ENCODE results near the gene HCN2.

The HCN2 gene

GRCh38 chr19:651114-651818 is 61.6 kb downstream of the HCN2 start:
- Histone ChIP-seq H3K36me3 (ENCODE audit: insufficient read depth, low read length) (peaks cover 86% of the 10 kb centered on the region), H4K20me1 (ENCODE audit: insufficient read depth, low read length) (no peaks in the 10 kb centered on the region), H3K4me1 (ENCODE audit: insufficient read depth, low read length, severe bottlenecking) (no peaks in the 10 kb centered on the region), H3K9ac (ENCODE audit: low read length) (no peak overlapping the region), H3K9me2 (ENCODE audit: low read depth, low read length) (no peaks in the 10 kb centered on the region), H3F3A (ENCODE audit: insufficient read depth, low read length) (no peaks in the 10 kb centered on the region), H3K27me3 (ENCODE audit: insufficient read depth, low read length) (no peaks in the 10 kb centered on the region), H2AFZ (ENCODE audit: low read length) (no peak overlapping the region), H3K4me3 (ENCODE audit: low read depth, low read length, poor library complexity, severe bottlenecking) (no peak overlapping the region), H3K79me2 (ENCODE audit: insufficient read depth, low read length) (peaks cover 29% of the 10 kb centered on the region), H3K9me3 (ENCODE audit: low read length) (no peaks in the 10 kb centered on the region), H3K27ac (ENCODE audit: low read depth, low read length, poor library complexity, severe bottlenecking) (no peak overlapping the region), H3K4me2 (ENCODE audit: low read length) (no peak overlapping the region)
- TF ChIP-seq CTCF (IDR thresholded peaks at IDR 0.05; ENCODE audit: low read length) (no peak), EZH2 (IDR thresholded peaks at IDR 0.05; ENCODE audit: borderline replicate concordance, low read length) (no peak)

- no peaks in the 10 kb centered on the region for H3F3A ChIP-seq (ENCODE audit: insufficient read depth, low read length)
- TF ChIP-seq CTCF (IDR thresholded peaks at IDR 0.05; ENCODE audit: low read length) (no peak), EZH2 (IDR thresholded peaks at IDR 0.05; ENCODE audit: borderline replicate concordance, low read length) (no peak)
- H3K4me3 ChIP-seq (ENCODE audit: low read depth, low read length, poor library complexity, severe bottlenecking) = no peak overlapping the region
- H3K9ac ChIP-seq (ENCODE audit: low read length) = no peak overlapping the region
- no peak overlapping the region for H2AFZ ChIP-seq (ENCODE audit: low read length)
- no peaks in the 10 kb centered on the region for H3K27me3 ChIP-seq (ENCODE audit: insufficient read depth, low read length)
- no peak overlapping the region for H3K4me2 ChIP-seq (ENCODE audit: low read length)
- H3K9me3 ChIP-seq (ENCODE audit: low read length) = no peaks in the 10 kb centered on the region
- peaks cover 37% of the 10 kb centered on the region for H3K79me2 ChIP-seq (ENCODE audit: insufficient read depth, low read length)
- H3K4me1 ChIP-seq (ENCODE audit: insufficient read depth, low read length, severe bottlenecking) = no peaks in the 10 kb centered on the region
- H3K9me2 ChIP-seq (ENCODE audit: low read depth, low read length) = no peaks in the 10 kb centered on the region
- no peak overlapping the region for H3K27ac ChIP-seq (ENCODE audit: low read depth, low read length, poor library complexity, severe bottlenecking)
- H4K20me1 ChIP-seq (ENCODE audit: insufficient read depth, low read length) = no peaks in the 10 kb centered on the region
- H3K36me3 ChIP-seq (ENCODE audit: insufficient read depth, low read length) = peaks cover 85% of the 10 kb centered on the region
Observed at GRCh38 chr19:651991-652390, 62.3 kb downstream of the HCN2 start.

- no peak overlapping the region for H3K4me2 ChIP-seq (ENCODE audit: low read length)
- H3K36me3 ChIP-seq (ENCODE audit: insufficient read depth, low read length) = peaks cover 84% of the 10 kb centered on the region
- no peak overlapping the region for H3K4me3 ChIP-seq (ENCODE audit: low read depth, low read length, poor library complexity, severe bottlenecking)
- no peaks in the 10 kb centered on the region for H3F3A ChIP-seq (ENCODE audit: insufficient read depth, low read length)
- peaks cover 4% of the 10 kb centered on the region for H3K4me1 ChIP-seq (ENCODE audit: insufficient read depth, low read length, severe bottlenecking)
- H3K27me3 ChIP-seq (ENCODE audit: insufficient read depth, low read length) = no peaks in the 10 kb centered on the region
- H2AFZ ChIP-seq (ENCODE audit: low read length) = no peak overlapping the region
- no peaks in the 10 kb centered on the region for H3K9me2 ChIP-seq (ENCODE audit: low read depth, low read length)
- TF ChIP-seq EZH2 (IDR thresholded peaks at IDR 0.05; ENCODE audit: borderline replicate concordance, low read length) = no peak
- no peak for TF ChIP-seq CTCF (IDR thresholded peaks at IDR 0.05; ENCODE audit: low read length)
- no peaks in the 10 kb centered on the region for H3K9me3 ChIP-seq (ENCODE audit: low read length)
- no peaks in the 10 kb centered on the region for H4K20me1 ChIP-seq (ENCODE audit: insufficient read depth, low read length)
- peaks cover 44% of the 10 kb centered on the region for H3K79me2 ChIP-seq (ENCODE audit: insufficient read depth, low read length)
- H3K9ac ChIP-seq (ENCODE audit: low read length) = no peak overlapping the region
- no peak overlapping the region for H3K27ac ChIP-seq (ENCODE audit: low read depth, low read length, poor library complexity, severe bottlenecking)
Observed at GRCh38 chr19:652467-653389, 63.0 kb downstream of the HCN2 start.

All from OCI-LY1 (cell line).